Measurements from ENCODE around the gene CTU2. TPM values are rescaled to one million over a fixed set of nuclear protein-coding genes. Genes with fewer than 3 reads are reported as not detected.

The CTU2 gene
- total RNA-seq, 1 donor from 2014 or later: 4.2 TPM

DNA sequence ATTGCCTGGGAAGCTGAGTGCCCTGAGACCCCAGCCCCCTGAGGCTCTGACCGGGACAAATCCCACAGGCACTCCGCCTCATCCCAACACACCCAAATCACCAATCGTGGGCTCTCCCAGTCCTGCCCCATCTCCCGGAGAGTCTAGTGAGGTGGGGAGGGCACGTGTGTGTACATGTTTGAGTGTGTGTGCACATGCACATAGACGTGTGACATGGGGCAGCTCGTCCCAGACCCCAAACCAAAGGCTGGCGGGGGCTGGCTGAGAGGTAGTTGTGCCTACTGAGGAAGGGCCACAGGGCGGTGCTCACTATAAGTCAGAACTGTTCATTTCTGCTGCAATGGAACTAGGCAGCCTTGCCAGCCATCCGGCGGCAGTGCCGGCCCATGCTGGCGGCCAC is 28.6 kb upstream of the CTU2 start:
- TF ChIP-seq, protein P1, sequence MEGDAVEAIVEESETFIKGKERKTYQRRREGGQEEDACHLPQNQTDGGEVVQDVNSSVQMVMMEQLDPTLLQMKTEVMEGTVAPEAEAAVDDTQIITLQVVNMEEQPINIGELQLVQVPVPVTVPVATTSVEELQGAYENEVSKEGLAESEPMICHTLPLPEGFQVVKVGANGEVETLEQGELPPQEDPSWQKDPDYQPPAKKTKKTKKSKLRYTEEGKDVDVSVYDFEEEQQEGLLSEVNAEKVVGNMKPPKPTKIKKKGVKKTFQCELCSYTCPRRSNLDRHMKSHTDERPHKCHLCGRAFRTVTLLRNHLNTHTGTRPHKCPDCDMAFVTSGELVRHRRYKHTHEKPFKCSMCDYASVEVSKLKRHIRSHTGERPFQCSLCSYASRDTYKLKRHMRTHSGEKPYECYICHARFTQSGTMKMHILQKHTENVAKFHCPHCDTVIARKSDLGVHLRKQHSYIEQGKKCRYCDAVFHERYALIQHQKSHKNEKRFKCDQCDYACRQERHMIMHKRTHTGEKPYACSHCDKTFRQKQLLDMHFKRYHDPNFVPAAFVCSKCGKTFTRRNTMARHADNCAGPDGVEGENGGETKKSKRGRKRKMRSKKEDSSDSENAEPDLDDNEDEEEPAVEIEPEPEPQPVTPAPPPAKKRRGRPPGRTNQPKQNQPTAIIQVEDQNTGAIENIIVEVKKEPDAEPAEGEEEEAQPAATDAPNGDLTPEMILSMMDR (IDR thresholded peaks at IDR 0.05): no peak
- DNase-seq (ENCODE audit: low spot score in 2 of 2): no peak
- intact Hi-C loops (cut with DNase I): no loop called here
- H3K27me3 ChIP-seq: peaks cover 7% of the 10 kb centered on the region
- H3K9me3 ChIP-seq: no peaks in the 10 kb centered on the region
- H3K4me3 ChIP-seq: no peak overlapping the region
- H3K4me1 ChIP-seq: no peaks in the 10 kb centered on the region
- H3K36me3 ChIP-seq: no peaks in the 10 kb centered on the region
- H3K27ac ChIP-seq: no peak overlapping the region

DNA sequence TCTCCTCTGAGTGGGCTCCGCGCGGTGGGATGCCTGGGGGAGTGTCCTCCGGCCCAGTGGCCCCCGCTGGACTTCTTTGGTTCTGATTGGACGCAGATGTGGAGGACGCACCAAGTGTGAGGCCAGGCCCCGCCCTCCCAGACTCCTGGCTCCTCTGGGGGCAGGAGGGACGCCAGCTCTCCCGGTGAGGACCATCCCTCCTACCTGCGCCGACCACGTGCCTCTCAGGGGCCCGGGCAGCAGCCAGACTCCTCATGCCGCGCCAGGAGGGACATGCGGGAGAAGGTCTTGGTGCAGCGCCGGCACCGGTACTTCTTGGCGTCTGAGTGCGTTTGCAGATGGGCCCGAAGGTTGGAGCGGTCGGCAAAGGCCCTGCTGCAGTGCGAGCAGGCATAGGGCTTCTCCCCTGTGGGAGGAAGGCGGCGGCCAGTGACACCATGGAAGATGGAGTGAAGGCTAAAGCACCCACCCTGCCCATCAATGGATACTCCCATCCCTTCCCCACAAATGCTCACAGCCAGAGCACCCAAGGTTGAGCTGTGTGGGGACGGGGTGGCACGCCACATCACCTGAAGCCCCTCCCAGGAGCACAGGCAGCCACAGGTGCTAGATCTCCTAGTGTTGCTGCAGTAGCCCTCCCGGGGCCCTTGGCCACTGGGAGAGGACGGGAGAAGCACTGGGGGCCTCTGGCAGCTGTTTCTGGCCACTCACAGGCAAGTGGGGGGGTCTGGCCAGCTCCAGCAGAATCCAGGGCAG is 27.9 kb upstream of the CTU2 start:
- no peak for DNase-seq (ENCODE audit: low spot score in 2 of 2)
- no peaks in the 10 kb centered on the region for H3K36me3 ChIP-seq
- intact Hi-C loops (cut with DNase I): no loop called here
- H3K4me3 ChIP-seq: no peak overlapping the region
- H3K9me3 ChIP-seq: no peaks in the 10 kb centered on the region
- H3K4me1 ChIP-seq: no peaks in the 10 kb centered on the region
- no peak overlapping the region for H3K27ac ChIP-seq
- peaks cover 7% of the 10 kb centered on the region for H3K27me3 ChIP-seq
- TF ChIP-seq, protein P1 (IDR thresholded peaks at IDR 0.05): no peak

DNA sequence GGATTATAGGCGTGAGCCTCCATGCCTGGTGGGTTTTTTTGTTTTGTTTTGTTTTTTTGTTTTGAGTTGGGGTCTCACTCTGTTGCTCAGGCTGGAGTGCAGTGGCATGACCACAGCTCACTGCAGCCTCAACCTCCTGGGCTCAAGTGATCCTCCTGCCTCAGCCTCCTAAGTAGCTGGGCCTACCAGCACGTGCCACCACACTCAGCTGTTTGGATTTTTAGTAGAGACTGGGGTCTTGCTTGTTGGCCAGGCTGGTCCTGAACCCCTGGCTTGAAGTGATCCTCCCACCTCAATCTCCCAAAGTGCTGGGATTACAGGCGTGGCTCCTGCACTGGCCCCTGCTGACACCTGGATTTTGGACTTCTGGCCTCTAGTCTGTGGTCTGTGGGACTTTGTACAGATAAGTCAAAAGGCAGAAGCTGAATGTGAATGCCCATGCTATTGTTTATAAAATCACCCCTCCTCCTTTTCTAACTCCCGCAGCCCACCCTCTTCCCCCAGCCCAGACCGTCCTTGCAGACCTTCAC is 25.7 kb upstream of the CTU2 start:
- Histone ChIP-seq H3K27ac (no peak overlapping the region), H3K4me1 (peaks cover 2 to 3% of the 10 kb centered on the region in 2 donors), H3K36me3 (no peaks in the 10 kb centered on the region), H3K4me3 (no peak overlapping the region), H3K9me3 (no peaks in the 10 kb centered on the region), H3K27me3 (peaks cover 13% of the 10 kb centered on the region)
- TF ChIP-seq, protein P1 (IDR thresholded peaks at IDR 0.05): no peak
- intact Hi-C loops (cut with DNase I): no loop called here
- DNase-seq (ENCODE audit: low spot score in 2 of 2): no peak

DNA sequence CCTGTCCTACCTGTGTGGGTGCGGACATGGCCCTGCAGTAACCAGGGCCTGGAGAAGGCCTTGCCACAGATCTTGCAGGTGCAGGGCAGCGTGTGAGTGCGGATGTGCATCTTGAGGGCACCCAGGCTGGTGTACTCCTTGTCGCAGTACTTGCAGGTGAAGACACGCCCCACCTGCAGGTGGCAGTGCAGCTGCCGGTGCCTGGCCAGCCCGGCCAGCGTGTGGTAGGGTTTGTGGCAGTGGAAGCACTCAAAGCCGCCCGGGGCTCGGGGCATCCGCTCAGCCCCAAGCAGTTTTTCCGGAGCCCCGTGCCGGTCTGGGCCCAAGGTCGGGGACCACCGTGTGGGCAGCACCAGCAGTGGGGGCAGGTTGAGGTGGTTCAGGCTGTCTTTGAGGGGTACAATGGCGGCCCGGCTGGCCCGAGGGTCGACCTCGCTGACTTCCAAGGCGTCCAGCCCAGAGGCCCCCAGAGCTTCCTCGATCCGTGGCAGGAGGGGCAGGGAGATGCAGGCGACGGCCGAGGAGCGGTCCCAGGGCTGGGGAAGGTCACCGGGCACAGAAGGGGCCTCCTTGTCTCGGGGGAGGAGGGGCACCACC is 25.1 kb upstream of the CTU2 start:
- no peak for DNase-seq (ENCODE audit: low spot score in 2 of 2)
- Histone ChIP-seq H3K4me3 (no peak overlapping the region), H3K27ac (no peak overlapping the region), H3K9me3 (no peaks in the 10 kb centered on the region), H3K4me1 (peaks cover 7 to 8% of the 10 kb centered on the region in 2 donors), H3K27me3 (peaks cover 18% of the 10 kb centered on the region), H3K36me3 (no peaks in the 10 kb centered on the region)
- intact Hi-C loops (cut with DNase I): no loop called here
- TF ChIP-seq, protein P1 (IDR thresholded peaks at IDR 0.05): peak in 1 of 3 experiments; percentile 11

DNA sequence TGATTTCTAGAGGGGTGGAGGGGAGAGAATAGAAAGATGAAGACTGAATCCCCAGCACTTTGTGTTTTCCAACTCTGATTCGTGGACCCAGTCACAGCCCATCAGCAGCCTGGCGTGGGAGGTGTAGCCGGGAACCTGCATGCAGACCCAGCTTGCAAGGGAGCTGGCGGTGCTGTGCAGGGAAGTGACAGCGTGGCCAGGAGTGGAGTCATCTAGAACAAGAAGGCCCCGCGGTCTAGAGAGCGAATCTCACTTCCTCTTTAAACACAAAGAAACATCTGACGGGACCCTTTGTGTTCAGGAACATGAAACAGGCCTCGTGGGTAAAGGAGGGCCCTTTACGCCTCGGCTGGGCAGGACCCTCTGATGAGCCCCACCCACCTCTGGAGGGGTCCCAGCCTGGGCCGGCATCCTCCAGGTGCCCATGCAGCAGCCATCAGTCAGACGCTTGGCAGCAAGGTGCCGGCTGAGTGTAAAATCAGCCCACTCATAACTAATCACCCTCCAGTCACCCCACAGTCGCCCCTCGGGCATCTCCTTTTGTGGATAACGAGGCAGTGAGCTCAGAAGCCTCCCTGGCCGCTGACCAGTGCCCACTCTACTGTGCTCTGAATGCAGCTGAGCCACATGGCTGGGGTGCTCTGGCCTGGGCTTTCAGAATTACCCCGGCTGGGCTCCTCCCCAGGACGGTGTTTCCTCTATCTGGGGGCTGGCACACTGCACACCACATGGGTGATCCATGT is 24.4 kb upstream of the CTU2 start:
- TF ChIP-seq, protein P1 (IDR thresholded peaks at IDR 0.05): no peak
- H3K9me3 ChIP-seq: no peaks in the 10 kb centered on the region
- DNase-seq (ENCODE audit: low spot score in 2 of 2): peak in 1 of 2 donors; percentile 81
- peaks cover 21% of the 10 kb centered on the region for H3K27me3 ChIP-seq
- no peak overlapping the region for H3K27ac ChIP-seq
- H3K4me3 ChIP-seq: no peak overlapping the region
- H3K4me1 ChIP-seq: peaks cover 7 to 13% of the 10 kb centered on the region in 2 donors
- intact Hi-C loops (cut with DNase I): no loop called here
- no peaks in the 10 kb centered on the region for H3K36me3 ChIP-seq
